GM18499 (cell line): ENCODE measurements around the gene PGAP3.
"Not testable (repeated sequence)": the region's sequence is repeated elsewhere in the genome, so short reads cannot be mapped to it uniquely, and the experiment has no call there.

Source experiments
- ATAC-seq: cut with Tn5 transposase; IDR thresholded peaks from one replicate; pipeline ENCODE4 v1.9.1; 2021; ENCODE audit warnings: moderate number of reproducible peaks; ENCODE audit not compliant: insufficient read depth, unreplicated experiment

The PGAP3 gene

DNA sequence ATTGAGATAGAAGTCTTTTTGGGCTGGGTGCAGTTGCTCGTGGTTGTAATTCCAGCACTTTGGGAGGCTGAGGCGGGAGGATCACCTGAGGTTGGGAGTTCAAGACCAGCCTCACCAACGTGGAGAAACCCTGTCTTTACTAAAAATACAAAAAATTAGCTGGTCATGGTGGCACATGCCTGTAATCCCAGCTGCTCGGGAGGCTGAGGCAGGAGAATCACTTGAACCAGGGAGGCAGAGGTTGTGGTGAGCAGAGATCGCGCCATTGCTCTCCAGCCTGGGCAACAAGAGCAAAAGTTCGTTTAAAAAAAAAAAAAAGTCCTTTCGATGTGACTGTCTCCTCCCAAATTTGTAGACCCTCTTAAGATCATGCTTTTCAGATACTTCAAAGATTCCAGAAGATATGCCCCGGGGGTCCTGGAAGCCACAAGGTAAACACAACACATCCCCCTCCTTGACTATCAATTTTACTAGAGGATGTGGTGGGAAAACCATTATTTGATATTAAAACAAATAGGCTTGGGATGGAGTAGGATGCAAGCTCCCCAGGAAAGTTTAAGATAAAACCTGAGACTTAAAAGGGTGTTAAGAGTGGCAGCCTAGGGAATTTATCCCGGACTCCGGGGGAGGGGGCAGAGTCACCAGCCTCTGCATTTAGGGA is 11.4 kb upstream of the PGAP3 start:
- not testable (repeated sequence) for ATAC-seq

DNA sequence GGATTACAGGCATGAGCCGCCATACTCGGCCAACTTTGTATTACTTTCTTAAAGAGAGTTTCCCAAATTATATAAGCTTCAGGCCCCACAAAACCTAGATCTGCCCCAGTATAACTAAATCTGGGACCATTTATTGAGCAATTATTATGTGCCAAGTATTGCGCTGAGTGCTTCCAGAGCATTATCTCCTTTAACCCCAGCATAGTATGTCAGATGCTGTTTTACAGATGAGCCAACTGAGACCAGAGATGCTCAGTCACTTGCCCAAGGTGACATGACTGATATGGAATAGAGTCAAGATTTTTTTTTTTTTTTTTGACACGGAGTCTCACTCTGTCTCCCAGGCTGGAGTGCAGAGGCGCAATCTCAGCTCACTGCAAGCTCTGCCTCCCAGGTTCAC is 10.1 kb upstream of the PGAP3 start:
- no peak for ATAC-seq

DNA sequence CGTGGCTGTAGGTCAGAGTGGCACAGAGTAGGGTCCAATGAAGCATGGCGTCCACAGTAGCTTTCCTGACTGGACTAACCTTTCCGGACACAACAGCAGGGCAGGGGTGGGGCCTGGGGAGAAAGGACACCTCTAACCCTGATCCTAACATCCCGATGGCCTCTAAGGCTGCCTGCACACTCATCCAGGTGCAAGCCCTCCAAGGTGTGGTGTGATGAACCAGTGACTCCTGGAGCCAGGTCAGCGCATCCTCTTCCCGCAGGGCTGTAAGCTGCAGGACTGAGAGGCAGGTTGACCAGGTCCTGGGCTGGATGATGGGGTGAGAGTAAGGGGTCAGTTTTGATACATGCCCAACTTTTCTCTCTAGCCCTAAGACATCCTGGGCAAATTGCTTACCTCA is 8.9 kb upstream of the PGAP3 start:
- ATAC-seq, result no peak

DNA sequence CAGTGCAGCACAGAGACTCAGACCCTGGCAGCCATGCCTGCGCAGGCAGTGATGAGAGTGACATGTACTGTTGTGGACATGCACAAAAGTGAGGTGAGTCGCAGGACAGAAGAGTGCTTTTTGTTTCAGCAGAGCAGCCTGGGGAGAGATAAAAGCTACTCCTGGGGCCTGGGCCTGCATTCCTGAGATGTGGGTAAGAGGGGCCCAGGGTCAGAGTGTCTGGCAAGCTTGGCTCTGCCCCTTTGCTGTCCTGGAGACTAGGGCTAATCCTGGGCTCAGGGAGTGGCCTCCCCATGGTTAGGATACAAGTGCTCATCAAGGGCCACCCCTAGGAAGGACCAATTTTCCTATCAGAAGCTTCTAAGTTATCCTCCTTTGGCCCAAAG is 7.2 kb upstream of the PGAP3 start:
- ATAC-seq, result no peak

DNA sequence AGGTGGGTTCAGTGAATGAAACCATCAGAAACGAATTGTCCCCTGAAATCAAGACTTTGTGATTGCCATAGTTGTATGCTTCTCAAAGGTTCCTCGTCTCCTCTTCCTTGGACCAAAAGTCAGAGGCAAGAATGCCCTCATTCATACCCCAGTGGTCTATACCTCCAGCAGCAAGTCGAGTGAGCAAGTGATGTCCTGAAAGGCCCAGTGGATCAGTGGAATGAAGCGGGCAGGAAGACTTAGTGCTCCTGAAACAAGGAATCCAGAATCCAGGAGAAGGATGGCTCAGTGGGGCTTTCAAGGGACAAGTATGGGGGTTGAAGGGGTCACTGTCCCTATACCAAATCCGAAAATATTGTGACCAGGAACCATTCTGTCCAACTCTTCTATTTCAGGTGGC is 6.7 kb upstream of the PGAP3 start:
- no peak for ATAC-seq

DNA sequence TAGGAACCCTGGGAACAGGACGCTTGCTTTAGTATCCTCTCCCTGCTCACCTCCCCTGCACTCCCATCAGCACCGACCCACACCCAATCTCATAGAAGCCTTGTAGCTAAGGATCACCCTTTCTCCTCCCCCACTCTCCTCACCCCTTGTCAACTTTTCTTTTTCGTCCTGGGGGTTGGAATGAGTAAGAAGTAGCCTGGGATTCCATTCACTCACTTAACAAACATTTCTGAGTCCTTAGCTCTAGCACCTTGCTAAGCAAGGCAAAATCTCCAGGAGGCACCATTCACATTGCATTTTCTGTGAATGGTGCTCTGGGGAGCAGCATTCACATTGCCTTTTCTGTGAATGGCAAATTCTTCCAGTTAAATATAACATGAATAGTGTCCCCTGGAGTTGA is 1.1 kb upstream of the PGAP3 start:
- ATAC-seq, result no peak

DNA sequence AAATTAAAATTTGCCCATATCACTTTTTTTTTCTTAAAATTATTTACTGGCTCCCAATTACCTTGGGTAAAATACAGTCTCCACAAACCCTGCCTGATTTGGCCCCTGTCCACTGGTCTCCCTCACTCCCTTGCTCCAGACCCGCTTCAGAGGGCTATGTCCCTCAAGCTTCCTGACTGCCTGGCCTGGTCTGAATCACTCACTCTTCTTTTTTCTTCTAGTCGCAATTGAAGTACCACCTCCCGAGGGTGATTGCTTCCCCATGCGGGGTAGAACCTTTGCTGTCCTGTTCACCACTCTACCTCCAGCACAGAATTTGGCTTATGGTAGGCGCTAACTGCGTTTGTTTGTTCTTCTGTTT is 598 bp upstream of the PGAP3 start:
- no peak for ATAC-seq

DNA sequence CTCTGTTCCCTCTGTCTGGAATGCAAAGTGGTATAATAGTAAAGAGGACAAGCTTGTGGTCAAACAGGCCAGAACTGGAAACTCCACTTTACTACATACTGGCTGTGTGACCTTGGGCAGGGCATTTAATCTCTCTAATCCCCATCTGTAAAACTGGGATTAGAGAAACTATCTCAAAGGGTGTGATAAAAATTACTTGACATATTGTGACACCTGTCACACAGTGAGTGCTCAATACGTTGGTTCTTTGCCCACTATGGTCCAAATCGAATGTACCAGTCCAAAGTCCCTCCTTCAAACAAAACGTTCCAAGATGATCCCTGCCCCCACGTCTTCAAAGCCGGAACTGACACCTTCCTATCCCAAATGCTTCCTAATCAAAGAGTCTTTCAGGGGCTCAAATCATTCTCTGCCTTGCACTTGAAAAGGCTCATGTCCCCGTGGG is 734 bp downstream of the PGAP3 start:
- no peak for ATAC-seq

DNA sequence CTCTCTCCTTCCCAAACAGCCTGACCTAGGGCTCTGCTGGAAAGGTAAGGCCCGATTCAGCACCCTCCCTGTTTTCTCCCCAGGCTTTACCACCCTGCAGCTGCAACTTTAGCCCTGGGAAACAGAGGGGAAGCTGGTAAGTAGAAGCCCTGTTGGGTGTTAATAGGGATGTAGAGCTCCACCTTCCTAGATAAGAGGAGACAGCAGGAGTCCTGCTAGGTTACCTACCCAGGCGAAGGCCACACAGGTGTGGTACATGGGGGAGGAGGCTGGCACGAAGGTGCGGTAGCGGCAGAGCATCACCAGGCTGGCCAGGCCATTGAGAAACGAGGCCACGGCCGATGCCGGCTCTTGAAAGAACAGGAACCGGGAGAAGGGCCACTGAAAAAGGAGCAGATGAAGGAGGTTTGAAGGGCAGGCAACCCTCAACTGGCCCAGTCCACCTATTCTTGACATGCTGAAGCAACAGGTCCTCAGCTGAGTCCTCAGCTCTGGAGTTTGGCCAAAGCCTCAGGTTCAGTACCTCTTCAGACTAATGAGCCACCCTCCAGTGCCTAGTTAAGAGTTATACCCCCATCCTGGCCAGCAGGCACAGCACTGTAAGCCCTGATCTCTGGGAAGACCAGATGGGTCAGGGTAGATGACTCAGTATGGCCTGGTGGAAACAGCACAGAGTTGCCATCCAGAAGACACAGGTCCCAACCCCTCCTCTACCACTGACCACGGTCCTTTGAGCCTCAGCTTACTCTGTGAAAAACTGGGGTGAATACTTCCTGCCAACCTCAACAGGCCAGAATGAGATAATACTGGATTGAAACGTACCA is 3.3 kb downstream of the PGAP3 start:
- ATAC-seq, result no peak

DNA sequence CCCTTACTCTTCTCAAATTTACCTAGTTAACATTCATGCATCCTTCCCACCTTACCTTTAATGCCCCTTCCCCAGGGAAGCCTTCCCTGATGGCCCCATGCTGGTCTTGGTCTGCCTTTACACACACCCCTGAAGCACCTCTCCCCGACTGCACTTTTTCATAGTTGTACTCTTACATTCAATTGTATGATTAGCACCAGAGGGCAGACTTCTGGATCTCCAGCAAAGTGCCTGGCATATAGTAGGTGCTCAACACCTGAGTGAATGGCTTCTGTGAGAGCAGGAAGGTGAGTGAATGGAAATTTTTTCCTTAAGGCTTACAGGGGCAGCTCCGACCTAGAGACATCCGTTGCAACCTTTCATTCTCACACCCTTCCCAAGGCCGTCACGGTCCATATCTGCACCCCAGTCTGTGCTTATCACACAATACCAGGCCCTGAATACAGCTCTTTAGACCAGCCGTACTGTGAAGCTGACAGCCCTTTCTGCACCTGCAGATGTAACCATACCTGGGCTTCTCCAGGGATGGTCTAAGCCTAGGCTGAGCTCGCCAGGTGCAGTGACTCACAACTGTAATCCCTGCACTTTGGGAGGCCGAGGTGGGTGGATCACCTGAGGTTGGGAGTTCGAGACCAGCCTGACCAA is 4.4 kb downstream of the PGAP3 start:
- ATAC-seq, result no peak

DNA sequence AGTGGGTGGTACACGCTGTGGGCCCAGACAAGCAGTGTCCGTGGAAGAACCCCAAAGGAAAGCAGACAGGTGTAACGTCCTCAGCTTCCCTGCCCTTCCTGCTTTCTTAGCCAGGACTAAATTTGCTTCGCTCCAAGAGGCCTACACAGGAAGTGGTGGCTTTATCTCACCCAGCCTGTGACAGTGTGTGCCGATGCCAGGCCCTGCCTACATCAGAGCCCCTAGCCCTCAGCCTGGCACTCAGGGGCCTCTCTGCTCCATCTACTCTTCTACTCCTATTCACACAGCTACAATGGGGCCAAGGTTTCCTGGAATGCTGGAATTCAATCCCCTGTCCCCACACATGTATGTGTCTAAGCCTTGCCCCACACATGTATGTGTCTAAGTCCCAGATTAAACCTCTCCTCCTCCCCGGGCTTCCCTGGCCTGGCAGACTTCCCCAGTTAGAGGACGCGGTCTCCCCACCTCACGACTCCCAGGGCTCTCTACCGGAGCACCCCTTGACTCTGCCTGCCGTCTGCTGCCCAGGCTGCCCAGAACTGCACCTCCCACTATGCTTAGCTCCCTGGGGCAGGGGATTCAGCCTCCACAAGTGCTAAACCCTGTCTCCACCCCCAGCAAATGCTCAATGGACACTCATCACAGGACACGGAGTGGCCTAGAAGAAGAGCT is 8.2 kb downstream of the PGAP3 start:
- ATAC-seq, result no peak

DNA sequence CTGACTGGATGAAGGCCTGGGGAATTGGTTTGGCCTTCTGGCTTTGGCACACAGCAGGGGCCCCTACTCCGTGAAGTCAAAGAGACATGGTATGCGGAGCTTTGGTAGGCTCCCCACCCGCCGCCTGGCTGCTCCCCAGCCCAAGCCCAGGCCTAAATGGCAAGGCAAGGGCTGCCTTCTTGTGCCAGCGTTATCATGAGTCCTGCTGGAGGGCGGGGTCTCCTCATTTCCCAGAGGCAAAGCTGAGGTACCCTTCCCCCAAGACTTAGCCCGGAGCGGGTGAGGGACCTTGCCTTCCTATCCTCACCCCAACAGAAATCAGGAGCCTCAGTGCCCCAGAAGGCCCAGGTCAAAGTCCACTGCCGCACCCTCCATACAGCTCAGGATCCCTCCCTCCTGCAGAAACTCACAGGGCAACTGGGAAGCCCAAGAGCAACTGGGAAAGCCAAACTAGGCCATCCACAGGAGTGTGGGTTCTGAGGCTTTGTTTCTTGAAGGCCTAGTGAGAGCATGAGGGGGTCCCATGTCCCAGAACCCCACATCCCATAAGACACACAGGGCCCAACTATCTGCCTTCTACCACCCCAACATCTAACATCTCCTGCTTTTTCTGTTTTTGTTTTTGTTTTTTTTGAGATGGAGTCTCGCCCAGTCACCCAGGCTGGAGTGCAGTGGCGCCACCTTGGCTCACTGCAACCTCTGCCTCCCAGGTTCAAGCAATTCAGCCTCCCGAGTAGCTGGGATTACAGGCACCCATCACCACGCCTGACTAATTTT is 9.3 kb downstream of the PGAP3 start:
- ATAC-seq, result no peak

DNA sequence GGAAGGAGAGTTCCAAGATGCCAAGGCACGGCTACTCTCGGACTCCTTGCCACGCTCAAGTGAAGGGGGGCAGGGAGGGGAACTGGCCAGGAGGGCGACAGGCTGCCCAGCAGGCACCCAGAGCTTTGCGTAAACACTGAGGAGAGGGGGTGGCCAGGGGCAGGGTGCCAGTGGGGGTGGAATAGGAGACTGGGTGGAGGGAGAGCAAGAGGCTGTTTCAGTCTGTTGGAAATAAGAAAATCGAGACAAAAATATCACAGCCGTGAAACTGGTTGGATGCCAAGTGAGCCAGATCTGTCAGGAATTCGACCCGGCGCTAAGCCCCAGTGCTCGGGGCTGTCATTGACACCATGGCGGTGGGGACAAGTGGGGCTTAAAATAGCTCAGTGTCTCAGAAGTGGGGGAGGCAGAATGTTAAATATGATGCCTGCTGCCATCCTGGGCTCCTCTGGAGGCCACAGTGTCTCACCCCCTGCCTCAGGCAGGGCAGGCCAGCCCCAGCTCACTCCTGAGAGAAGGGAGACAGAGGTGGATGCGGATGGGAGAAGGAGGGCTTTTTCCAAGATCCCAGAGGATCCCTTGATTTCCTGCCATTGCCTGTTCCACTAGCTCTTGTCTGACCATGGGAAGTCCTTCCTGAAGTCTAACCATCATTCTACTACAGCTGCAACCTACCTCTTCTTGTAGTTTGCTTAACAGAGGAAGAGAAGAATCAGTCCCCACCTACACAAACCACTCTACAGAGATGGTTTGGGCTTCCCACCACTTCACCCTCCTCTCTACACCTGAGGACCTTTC is 10.1 kb downstream of the PGAP3 start:
- ATAC-seq, result no peak

DNA sequence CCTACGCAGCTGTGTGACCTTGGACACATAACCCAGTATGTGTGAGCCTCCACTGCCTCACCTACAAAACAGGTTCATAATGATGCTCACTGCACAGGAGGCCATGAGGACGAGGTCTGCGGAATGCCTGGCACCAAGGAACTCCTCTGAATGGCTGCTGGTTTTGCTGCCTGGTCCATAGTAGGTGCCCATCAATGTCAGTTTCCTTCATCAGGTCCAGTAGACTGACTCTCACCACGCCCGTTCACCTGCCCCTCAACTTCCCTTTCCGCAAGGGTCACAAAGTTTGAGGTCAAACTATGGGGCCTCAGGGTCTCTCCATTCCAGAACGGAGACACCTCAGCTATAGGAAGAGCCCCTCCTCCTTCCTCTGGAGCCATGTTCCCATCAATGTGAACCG is 10.8 kb downstream of the PGAP3 start:
- no peak for ATAC-seq

DNA sequence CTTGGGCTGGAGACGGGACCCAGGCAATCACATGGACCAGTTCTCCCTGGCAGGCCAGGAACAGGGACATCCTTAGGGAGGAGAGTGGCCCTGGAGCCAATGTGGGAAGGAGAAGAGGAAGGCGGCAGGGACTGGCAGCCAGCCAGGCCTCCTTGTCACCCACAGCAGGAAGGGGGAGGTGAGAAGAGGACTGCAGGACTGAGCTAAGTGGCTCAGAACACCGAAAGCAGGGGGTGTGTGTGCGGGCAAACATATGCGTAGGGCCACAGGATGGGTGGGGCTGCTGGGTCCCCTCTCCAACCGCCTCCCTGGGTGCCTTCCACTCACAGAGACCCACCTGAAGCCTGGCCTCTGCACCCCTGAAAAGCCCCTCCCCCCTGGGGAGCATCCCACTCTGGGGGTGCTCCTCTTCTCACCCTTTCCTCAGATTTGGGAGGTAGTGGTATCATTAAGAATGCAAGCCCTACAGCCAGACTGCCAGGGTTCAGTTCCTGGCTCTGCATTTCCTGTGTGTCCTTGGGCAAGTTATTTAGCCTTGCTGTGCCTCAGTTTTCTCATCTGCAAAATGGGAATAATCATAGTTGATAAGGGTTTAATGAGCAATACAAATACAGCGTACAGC is 11.5 kb downstream of the PGAP3 start:
- no peak for ATAC-seq

DNA sequence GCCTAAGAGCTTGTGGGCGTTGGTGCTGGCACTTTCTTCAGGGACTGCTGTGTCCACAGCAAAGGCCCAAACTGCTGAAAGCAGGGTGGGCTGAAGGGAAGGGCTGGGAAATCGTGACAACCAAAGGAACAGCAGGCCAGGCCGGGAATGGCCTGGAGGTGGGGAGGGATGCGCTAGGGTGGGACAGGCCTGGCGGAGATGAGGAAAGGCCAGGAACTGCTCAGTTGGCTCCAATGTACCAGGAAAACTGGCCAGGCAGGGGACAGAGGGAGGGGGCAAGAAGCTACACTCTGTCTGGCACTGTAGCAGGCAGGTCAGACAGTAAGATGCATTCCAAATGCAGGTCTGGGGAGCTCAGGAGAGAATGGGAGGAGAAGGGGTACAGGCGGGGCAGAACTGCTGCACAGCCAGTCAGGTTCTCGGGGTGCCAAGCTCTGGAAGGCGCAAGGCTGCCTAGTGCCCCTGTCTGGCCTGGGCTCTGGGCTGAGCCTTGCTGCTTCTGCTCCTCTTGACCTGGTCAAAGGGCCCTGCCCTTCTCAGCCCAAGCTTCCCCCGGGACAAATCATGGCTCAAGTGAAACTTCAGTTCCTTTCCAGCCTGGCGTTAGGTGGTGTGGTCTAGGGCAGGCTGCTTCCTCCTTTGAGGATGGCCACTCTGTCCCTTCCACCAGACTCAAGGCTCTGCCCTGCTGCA is 12.3 kb downstream of the PGAP3 start:
- no peak for ATAC-seq

DNA sequence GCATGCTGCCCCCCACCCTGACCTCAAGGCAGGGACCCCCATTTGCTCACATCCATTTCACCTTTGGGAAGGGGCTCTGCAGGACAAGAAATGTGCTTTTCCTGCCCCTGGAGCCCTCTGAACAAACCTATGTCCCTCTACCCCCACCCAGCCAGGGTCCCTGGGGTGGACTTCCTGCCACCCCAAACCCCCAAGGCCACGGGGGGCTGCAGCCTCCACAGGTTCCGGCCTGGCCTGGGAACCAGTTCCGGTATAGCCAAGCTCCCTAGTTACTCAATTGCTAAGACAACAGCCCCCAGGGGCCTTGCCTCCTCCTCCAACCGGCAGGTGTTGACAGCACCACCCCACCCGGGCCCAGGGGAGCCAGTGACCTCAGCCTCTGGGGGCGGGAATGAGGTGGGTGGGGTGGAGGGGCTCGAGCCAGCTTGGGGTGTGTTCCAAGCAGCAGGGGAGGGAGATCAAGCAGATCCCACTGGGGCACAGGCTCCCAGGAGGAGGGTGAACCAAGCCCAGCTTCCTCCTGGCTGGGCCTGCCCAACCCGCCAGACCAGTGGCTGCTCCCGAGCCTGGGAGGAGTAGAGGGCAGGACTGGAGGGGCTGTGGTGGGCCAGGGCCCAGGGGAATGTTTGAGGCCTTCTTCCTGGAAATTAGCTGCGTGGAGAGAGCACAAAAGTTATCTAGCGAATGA is 13.0 kb downstream of the PGAP3 start:
- ATAC-seq, result no peak

DNA sequence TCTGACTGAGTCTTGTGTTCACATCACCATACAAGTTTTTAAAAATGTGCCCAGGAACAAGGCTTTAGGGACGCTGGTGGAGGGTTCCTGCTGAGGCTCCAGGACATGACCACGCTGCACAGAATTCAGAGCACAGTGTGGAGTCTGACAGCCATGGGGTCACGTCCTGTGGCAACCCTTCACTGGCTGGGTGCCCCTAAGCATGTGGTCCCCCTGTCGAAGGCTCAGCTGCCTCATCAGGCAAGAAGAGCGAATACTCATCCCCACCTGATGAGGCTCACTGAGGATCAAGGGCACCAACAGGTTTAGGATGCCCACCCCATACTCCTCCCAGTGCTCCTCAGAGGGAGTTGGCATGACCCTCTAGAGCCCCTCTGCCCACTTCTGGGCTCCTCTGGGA is 13.7 kb downstream of the PGAP3 start:
- ATAC-seq, result no peak
